Measurements from ENCODE around the gene DIP2A.

Gene DIP2A, protein sequence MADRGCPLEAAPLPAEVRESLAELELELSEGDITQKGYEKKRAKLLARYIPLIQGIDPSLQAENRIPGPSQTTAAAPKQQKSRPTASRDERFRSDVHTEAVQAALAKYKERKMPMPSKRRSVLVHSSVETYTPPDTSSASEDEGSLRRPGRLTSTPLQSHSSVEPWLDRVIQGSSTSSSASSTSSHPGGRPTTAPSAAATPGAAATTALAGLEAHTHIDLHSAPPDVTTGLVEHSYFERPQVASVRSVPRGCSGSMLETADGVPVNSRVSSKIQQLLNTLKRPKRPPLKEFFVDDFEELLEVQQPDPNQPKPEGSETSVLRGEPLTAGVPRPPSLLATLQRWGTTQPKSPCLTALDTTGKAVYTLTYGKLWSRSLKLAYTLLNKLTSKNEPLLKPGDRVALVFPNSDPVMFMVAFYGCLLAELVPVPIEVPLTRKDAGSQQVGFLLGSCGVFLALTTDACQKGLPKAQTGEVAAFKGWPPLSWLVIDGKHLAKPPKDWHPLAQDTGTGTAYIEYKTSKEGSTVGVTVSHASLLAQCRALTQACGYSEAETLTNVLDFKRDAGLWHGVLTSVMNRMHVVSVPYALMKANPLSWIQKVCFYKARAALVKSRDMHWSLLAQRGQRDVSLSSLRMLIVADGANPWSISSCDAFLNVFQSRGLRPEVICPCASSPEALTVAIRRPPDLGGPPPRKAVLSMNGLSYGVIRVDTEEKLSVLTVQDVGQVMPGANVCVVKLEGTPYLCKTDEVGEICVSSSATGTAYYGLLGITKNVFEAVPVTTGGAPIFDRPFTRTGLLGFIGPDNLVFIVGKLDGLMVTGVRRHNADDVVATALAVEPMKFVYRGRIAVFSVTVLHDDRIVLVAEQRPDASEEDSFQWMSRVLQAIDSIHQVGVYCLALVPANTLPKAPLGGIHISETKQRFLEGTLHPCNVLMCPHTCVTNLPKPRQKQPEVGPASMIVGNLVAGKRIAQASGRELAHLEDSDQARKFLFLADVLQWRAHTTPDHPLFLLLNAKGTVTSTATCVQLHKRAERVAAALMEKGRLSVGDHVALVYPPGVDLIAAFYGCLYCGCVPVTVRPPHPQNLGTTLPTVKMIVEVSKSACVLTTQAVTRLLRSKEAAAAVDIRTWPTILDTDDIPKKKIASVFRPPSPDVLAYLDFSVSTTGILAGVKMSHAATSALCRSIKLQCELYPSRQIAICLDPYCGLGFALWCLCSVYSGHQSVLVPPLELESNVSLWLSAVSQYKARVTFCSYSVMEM (N-terminal part only)

DNA sequence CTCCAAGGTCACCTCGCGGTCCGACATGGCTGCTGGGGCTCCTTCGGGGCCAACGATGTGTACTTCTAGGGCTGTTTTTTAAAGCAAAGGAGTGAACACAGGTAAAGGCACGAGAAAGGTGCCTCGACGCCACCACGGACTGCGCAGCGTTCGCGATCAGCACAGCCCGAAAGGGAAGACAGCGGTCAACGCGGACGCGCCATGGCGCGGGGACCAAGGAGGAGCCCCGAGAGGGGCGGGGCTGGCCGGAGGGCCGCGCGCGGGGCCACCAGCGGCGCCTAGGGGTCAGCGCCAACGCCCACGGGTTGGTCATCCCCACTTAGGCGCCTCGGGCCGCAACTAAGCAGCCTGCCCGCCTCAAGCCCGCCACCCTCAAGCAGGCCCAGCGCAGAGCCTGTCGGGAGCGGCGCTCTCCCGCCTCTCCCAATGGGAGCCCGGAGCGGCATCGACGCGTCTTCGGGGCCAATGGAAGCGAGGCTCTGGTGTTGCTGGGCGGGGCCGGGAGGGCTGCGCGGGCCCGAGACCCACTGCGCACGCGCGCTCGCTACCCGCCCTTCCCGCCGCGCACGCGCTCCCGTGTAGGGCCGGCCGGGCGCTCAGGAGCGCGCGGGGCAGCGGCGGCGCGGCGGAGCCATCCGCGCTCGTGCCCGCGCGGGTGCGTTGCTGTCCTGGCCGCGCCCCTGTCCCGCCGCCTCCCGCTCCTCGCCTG, at the start of gene DIP2A:
Gene DIP2A (plus strand): TSS at position 577 of the 709 bp plus-strand sequence. CDS start 241 bp downstream, outside the sequence.
- TF ChIP-seq, protein P1, sequence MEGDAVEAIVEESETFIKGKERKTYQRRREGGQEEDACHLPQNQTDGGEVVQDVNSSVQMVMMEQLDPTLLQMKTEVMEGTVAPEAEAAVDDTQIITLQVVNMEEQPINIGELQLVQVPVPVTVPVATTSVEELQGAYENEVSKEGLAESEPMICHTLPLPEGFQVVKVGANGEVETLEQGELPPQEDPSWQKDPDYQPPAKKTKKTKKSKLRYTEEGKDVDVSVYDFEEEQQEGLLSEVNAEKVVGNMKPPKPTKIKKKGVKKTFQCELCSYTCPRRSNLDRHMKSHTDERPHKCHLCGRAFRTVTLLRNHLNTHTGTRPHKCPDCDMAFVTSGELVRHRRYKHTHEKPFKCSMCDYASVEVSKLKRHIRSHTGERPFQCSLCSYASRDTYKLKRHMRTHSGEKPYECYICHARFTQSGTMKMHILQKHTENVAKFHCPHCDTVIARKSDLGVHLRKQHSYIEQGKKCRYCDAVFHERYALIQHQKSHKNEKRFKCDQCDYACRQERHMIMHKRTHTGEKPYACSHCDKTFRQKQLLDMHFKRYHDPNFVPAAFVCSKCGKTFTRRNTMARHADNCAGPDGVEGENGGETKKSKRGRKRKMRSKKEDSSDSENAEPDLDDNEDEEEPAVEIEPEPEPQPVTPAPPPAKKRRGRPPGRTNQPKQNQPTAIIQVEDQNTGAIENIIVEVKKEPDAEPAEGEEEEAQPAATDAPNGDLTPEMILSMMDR (IDR thresholded peaks at IDR 0.05; ENCODE audit: extremely low read depth, missing control alignments), result no peak
- peak; percentile 100 for DNase-seq (ENCODE audit: low spot score)

DNA sequence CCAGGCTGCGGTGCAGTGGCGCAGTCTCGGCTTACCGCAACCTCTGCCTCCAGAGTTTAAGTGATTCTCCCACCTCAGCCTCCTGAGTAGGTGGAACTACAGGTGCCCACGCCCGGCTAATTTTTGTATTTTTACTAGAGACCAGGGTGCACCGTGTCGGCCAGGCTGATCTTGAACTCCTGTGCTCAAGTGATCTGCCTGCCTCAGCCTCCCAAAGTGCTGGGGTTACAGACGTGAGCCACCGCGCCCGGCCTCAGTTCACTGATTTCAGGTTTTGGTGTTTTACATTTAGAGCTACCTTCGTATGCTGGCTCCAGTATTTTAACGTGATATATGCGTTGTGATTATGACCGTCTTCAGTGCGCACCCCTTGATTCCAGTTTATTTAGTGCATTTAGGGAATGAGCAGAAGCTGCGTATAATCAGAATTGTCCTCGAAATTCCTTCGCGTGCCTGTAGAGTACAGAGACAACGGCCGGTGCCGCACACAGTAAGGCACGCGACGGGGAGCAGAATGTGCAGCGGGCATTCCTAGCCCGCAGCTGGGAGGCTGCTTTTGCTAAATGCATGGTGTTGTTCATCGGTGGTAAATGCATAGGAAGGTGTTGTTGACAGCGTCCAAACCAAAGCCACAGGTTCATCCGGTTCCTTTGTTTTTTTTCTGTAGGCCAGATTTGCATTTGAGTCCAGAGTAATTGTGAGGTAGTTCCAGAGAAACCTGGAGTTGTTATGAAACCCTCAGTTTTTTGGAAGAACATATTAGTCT, 48.9 kb upstream of the DIP2A start:
- TF ChIP-seq, protein P1 (IDR thresholded peaks at IDR 0.05; ENCODE audit: extremely low read depth, missing control alignments), result no peak
- DNase-seq (ENCODE audit: low spot score), result no peak

DNA sequence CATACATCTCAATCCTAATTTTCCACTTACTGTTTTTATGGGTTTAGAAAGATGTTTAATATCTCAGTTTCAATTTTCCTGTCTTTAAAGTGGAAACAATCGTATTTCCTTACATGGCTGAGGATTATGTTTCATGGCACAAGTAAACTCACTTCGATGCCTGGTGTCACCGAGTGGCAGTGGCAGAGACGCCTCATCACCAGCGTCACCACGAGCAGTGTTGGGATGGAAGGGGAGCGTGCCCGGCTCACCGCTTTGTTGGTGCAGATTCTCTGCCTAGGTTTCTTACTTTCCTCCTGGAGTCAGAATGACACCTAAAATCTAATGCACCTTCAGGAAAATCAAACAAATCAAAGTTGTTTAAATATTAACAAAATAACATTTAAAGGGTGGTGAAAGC, 48.2 kb upstream of the DIP2A start:
- TF ChIP-seq, protein P1 (IDR thresholded peaks at IDR 0.05; ENCODE audit: extremely low read depth, missing control alignments), result no peak
- no peak for DNase-seq (ENCODE audit: low spot score)

DNA sequence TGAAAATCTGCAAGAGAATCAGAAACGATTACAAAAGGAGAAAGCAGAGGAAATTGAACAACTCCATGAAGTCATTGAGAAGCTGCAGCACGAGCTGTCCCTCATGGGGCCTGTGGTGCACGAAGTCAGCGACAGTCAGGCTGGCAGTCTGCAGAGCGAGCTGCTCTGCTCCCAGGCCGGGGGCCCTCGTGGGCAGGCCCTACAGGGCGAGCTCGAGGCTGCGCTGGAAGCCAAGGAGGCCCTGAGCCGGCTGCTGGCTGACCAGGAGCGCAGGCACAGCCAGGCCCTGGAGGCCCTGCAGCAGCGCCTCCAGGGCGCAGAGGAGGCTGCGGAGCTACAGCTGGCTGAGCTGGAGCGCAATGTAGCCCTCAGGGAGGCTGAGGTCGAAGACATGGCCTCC, 47.5 kb upstream of the DIP2A start:
- TF ChIP-seq, protein P1 (IDR thresholded peaks at IDR 0.05; ENCODE audit: extremely low read depth, missing control alignments), result no peak
- no peak for DNase-seq (ENCODE audit: low spot score)

DNA sequence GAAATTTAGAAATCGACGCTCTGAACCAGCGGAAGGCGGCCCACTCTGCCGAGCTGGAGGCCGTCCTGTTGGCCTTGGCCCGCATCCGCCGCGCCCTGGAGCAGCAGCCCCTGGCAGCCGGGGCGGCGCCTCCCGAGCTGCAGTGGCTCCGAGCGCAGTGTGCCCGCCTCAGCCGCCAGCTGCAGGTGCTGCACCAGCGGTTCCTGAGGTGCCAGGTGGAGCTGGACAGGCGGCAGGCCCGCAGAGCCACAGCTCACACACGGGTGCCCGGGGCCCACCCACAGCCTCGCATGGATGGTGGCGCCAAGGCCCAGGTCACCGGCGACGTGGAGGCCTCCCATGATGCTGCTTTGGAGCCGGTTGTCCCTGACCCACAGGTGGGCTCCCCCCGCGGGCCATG, 47.0 kb upstream of the DIP2A start:
- no peak for DNase-seq (ENCODE audit: low spot score)
- TF ChIP-seq, protein P1 (IDR thresholded peaks at IDR 0.05; ENCODE audit: extremely low read depth, missing control alignments), result no peak

All from GM20000 (cell line).